Activated T-helper 1 cell treated with Interleukin-2 at 50 U/mL for 16 hours (primary cell): ENCODE measurements around the gene TTC16.
"Not testable (repeated sequence)": the region's sequence is repeated elsewhere in the genome, so short reads cannot be mapped to it uniquely, and the experiment has no call there.

Experiments
- DNase-seq: peaks from one replicate; pipeline ENCODE4 v3.0.0-alpha.2; 2020; ENCODE audit warnings: low read depth

TTC16 gene

GRCh38 chr9:127769929-127770582 lies 54.2 kb downstream of the TTC16 start:
- DNase-seq = no peak

GRCh38 chr9:127770583-127770904 lies 54.7 kb downstream of the TTC16 start:
- DNase-seq = no peak

DNA sequence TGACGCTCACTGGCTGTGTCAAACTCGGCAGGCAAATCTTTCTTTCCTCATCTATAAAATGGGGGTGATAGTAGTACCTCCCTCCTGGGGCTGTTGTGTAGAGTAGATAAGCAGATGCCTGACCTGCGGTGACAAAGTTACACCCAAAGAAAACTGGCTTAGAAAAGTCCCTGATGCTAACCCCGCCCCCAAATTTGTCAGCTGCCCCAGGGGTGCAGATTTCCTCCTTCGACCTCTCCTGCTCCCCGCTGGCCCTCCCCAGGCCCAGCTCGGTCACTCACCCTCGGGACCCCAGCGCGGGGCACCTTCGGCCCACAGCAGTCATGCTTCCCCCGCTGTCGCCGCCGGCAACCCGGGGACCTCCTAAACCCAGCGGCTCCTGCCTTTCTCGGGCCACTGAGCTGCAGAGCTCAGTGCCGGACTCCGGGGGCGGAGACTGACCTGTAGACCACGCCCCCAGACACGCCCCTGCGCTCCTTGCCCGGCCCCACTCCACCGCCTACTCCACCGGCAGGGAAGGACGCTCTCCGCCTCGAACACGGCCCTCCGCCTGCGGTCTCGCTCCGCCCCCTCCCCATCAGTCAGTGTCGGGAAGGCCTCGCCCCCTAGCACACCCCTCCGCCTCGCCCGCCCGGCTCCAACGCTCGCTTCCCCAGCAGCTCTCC lies 55.2 kb downstream of the TTC16 start:
- DNase-seq = peak; percentile 92

GRCh38 chr9:127771570-127772189 lies 55.8 kb downstream of the TTC16 start:
- no peak for DNase-seq

- no peak for DNase-seq
Observed at GRCh38 chr9:127772603-127773002, 56.7 kb downstream of the TTC16 start.

DNA sequence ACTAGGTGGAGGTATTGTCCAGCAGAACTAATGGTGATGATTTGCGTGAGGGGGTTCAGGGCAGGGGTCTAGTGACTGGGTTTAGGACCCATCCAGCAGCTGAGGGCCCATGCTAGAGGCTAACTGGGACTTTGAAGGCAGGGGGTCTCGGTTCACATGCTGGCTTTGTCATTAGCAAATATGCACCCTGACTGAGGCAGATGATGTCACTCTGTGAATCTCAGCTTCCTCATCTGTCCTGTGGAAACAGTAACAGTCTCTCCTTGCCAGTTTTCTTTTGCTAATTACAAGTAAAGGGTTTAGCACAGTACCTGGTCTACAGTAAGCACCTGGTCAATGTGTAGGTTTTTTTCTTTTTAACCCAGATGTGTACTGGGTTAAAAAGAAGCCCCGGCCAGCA lies 57.4 kb downstream of the TTC16 start:
- DNase-seq = no peak

GRCh38 chr9:127773981-127774380 lies 58.1 kb downstream of the TTC16 start:
- DNase-seq = no peak

GRCh38 chr9:127776195-127776923 lies 60.5 kb downstream of the TTC16 start:
- DNase-seq = peak; percentile 65

DNA sequence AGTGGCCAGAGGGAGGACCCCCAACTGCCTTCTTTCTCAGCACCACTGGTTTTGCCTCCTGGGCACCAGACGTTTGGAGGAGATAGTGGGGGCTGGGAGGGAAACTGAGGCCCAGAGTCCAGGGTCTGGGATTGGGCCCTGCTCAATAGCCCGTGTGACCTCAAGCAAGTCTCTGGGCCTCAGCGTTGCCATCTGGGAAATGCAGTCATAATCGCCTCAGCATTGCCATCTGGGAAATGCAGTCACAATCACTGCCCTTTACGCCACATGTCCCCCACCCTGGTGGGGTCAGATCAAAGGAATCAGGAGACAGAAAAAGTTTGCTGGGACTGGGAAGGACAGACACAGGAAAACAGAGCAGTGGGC lies 61.0 kb downstream of the TTC16 start:
- DNase-seq = no peak

- DNase-seq = no peak
Observed at GRCh38 chr9:127777368-127777980, 61.6 kb downstream of the TTC16 start.

- DNase-seq = no peak
Observed at GRCh38 chr9:127778280-127779135, 62.6 kb downstream of the TTC16 start, which contains the start of gene SH2D3C. Gene SH2D3C (minus strand): TSS chr9:127778666. CDS start chr9:127778627, 39 bp downstream.

- DNase-seq = no peak
Observed at GRCh38 chr9:127779136-127779981, 63.5 kb downstream of the TTC16 start.

DNA sequence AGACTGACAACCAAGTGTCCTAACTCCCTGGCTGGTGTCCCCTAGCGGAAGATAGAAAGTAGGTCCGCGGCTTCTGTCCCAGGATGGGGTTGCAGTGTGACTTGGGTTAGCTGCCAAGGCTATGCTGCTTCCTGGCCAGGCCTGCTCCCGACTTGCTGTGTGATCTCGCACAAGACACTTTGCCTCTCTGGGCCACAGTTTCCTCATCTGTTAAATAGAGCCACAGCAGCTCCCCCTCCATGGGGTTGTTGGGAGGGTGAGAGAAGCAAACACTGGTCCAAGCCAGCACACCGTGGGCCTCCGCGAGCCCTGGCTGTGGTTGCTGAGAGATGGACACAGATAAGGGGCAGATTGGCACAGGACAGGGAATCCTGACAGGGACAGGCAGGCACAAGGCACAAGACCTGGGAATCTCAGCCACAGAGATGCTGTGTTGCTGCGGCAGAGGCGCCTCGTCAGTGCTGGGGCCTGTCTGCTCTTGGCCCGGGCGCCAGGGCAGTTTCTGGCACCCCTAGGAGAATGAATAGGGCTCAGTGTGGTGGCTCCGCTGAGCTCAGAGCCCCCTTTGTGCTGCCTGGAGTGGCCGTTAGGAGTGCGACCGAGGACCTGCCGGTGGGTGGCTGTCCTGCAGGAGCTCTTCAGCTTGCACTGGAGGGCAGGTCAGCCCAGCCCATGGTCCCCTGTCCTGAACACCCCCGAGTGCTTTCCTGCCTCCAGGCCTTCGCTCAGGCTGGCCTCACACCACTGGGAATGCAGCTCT lies 64.4 kb downstream of the TTC16 start:
- DNase-seq = no peak

DNA sequence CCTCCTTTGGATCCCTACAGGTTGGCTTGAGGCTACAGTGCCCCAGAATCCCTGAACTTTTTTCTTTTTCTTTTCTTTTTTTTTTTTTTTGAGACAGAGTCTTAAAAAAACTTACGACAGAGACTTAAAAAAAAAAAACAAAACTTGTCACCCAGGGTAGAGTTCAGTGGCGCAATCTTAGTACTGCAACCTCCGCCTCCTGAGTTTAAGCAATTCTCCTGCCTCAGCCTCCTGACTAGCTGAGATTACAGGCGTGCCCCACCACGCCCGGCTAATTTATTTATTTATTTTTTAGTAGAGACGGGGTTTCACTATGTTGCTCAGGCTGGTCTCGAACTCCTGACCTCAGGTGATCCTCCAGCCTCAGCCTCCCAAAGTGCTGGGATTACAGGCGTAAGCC lies 65.0 kb downstream of the TTC16 start:
- not testable (repeated sequence) for DNase-seq
